ENCODE measurements around the gene ORAI2. TPM values are rescaled to one million over a fixed set of nuclear protein-coding genes. Genes with fewer than 3 reads are reported as not detected.

ORAI2 gene
- total and polyA plus RNA-seq, 10 of the 15 experiments (the other 5 are each of a cell fraction or from before 2014, with no cell fraction given): 5.8 to 111 (median 46.9) TPM

DNA sequence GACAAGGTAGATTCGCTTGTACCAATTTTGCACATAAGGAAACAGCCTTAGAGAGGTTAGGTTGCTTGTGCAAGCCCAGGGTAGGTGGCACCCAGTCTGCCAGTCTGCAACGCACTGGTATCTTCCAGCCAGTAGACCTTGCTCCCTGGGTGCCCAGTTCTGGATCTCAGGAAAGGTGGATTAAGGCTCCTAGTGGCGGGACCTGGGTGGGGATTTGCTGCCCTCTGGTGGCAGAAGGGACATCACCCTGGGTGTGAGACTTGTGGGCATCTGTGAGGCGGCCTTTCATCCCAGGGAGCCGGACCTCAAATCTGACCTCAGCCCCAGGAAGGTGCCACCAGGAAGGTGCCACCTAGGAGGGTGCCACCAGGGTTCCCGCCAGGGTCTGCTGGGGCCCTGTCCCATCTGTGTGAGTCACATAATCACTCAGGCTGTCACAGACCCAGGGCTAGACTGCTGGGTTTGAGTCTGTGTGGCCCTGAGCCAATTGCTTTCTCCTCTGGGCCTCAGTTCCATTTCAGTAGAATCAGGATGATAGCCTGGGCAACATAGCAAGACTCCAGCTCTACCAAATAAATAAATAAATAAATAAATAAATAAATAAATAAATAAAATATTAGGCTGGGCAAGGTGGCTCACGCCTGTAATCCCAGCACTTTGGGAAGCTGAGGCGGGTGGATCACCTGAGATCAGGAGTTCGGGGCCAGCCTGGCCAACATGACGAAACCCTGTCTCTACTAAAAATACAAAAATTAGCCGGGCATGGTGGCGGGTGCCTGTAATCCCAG, 42.5 kb upstream of the ORAI2 start (continued):
- TF ChIP-seq, protein P1, sequence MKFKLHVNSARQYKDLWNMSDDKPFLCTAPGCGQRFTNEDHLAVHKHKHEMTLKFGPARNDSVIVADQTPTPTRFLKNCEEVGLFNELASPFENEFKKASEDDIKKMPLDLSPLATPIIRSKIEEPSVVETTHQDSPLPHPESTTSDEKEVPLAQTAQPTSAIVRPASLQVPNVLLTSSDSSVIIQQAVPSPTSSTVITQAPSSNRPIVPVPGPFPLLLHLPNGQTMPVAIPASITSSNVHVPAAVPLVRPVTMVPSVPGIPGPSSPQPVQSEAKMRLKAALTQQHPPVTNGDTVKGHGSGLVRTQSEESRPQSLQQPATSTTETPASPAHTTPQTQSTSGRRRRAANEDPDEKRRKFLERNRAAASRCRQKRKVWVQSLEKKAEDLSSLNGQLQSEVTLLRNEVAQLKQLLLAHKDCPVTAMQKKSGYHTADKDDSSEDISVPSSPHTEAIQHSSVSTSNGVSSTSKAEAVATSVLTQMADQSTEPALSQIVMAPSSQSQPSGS (IDR thresholded peaks at IDR 0.05; ENCODE audit: low read length): no peak

DNA sequence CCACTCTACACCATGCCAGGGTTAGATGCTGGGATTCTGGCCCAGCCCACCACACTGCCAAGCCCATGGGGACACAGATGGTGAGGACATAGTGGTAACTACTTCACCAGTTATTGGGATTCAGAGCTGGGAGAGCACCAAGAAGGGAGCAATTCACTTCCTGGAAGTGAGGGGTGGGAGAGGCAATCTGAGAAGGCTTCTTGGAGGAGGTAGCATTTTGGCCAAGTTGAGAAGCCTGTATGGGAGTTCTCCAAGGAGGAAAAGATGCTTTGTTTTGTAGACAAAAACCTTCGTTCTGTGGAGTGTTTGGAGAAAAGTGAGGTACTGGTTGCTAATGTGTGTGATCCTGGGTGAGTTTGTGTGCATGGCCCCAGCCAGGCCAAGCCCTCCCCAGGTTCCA, 41.0 kb upstream of the ORAI2 start:
- no peak for ATAC-seq

More for the DNA sequence above, 41.0 kb upstream of the ORAI2 start:
- H3K9me3 ChIP-seq (replicated peaks; ENCODE audit: control insufficient read depth, insufficient read depth, low read length): no peaks in the 10 kb centered on the region
- no peak for TF ChIP-seq NBN (IDR thresholded peaks at IDR 0.05)
- intact Hi-C loops (cut with micrococcal nuclease; ENCODE audit: unreplicated experiment) (loop anchor here (10.0 kb wide), 1 partner anchor 848 kb away; no protein-coding TSS in a partner anchor), in situ Hi-C loops (cut with MboI) (loop anchor here (5.0 kb wide), 2 partner anchors 110 to 850 kb away; no protein-coding TSS in a partner anchor)
- no peak for DNase-seq (ENCODE audit: low read depth, low spot score)
- ChIA-PET SMC1A (ENCODE audit: uncharacterized antibody, unreplicated experiment) (interaction anchor here (9.2 kb wide), 1 partner anchor 112 kb away, joined by 122 read pairs; no protein-coding TSS in a partner anchor), POLR2A (interaction anchor here (0.6 kb wide), 2 partner anchors 41 to 56 kb away, joined by 3 to 7 read pairs; partner anchors contain the start of gene ORAI2), CTCF (interaction anchor here (1.1 to 13.5 kb wide), 6 partner anchors 18 to 111 kb away, joined by 3 to 205 read pairs (median 6); no protein-coding TSS in a partner anchor), RAD21 (ENCODE audit: unreplicated experiment) (interaction anchor here (0.8 to 9.0 kb wide), 3 partner anchors 108 to 114 kb away, joined by 3 to 79 read pairs (median 4); no protein-coding TSS in a partner anchor)
- H4K20me1 ChIP-seq (ENCODE audit: control insufficient read depth, insufficient read depth): no peaks in the 10 kb centered on the region
- no peak for FAIRE-seq
- no peak overlapping the region for H3K9ac ChIP-seq (ENCODE audit: control insufficient read depth, insufficient read depth, low read length)
- WGBS (ENCODE audit: insufficient coverage, insufficient replicate concordance, low lambda C conversion rate, missing lambda C conversion rate): 100% methylated on average over 1 of the region's 1 CpG
- no peaks in the 10 kb centered on the region for H3K27me3 ChIP-seq (replicated peaks in 1 of 2; ENCODE audit: control insufficient read depth in 2 of 2, insufficient read depth in 2 of 2, low read length in 1 of 2)
- BruUV-seq (replicated peaks): no TSS peak
- H3K4me3 ChIP-seq: no peak overlapping the region
- H3K79me2 ChIP-seq (ENCODE audit: control insufficient read depth, insufficient read depth, low read length): peaks cover 15% of the 10 kb centered on the region
- no peak overlapping the region for H2AFZ ChIP-seq (ENCODE audit: control insufficient read depth, low read depth, low read length)
- H3K27ac ChIP-seq (ENCODE audit: control insufficient read depth, insufficient read depth): no peak overlapping the region
- peaks cover 3 to 22% of the 10 kb centered on the region in 2 experiments for H3K36me3 ChIP-seq (ENCODE audit: control insufficient read depth in 2 of 2, insufficient read depth in 2 of 2, low read length in 1 of 2)
- H3K4me1 ChIP-seq (ENCODE audit: control insufficient read depth, insufficient read depth, low read length): peaks cover 17% of the 10 kb centered on the region
- no peak overlapping the region for H3K4me2 ChIP-seq (ENCODE audit: control insufficient read depth, insufficient read depth)

All from GM12878 (cell line).